K562 (cell line): ENCODE measurements around the gene PRPF38A. TPM values are rescaled to one million over a fixed set of nuclear protein-coding genes. Genes with fewer than 3 reads are reported as not detected.

Experiments
- ARID1B ChIP-seq: fragments of 450-650 bp; IDR thresholded peaks from 2 replicates; pipeline ENCODE4 v1.6.1; 2016; ENCODE audit warnings: antibody characterized with exemption, mild to moderate bottlenecking, inconsistent platforms
- ARNT ChIP-seq, 2 experiments: fragments of 450-650 bp; IDR thresholded peaks; 2 replicates each; pipeline ENCODE4 v1.6.1; 2016; ENCODE audit warnings: mild to moderate bottlenecking in 1 of 2
- ATF1 ChIP-seq, 2 experiments: fragments of 450-650 bp in 1 of 2; IDR thresholded peaks; 2 replicates each; pipeline ENCODE4 v1.6.1; 2016; ENCODE audit warnings: missing compliant biosample characterization in 1 of 2, missing genetic modification characterization in 1 of 2
- ERF ChIP-seq: fragments of 450-650 bp; formaldehyde crosslinking; IDR thresholded peaks from 2 replicates; pipeline ENCODE4 v1.4.0; 2020; ENCODE audit warnings: mild to moderate bottlenecking, mixed read lengths
- ETV1 ChIP-seq: fragments of 450-650 bp; conservative IDR thresholded peaks from 2 replicates; pipeline ENCODE4 v1.6.1; 2016; ENCODE audit warnings: missing genetic modification characterization, control low read depth, low read depth, missing compliant biosample characterization
- ETV6 ChIP-seq, 3 experiments: fragments of 150-350 bp in 1 of 3; sonication (generic) in 1 of 3; formaldehyde crosslinking in 1 of 3; IDR thresholded peaks; 2 replicates each; pipeline versions ENCODE4 v1.6.1 to v1.8.0; 2014 to 2022; ENCODE audit warnings: borderline replicate concordance in 2 of 3, low read depth in 2 of 3, antibody characterized with exemption in 1 of 3, low read length in 1 of 3, mild to moderate bottlenecking in 1 of 3, missing genetic modification reagents in 1 of 3
- EWSR1 ChIP-seq: fragments of 450-650 bp; IDR thresholded peaks from 2 replicates; pipeline ENCODE4 v1.6.1; 2018; ENCODE audit warnings: borderline replicate concordance, mild to moderate bottlenecking, low read depth, moderate library complexity; ENCODE audit not compliant: partially characterized antibody
- GTF2E2 ChIP-seq: fragments of 200-800 bp; sonication (Bioruptor generic); IDR thresholded peaks from 2 replicates; pipeline ENCODE4 v1.6.1; 2016; ENCODE audit warnings: missing genetic modification characterization, missing compliant biosample characterization
- GTF3C2 ChIP-seq: IDR thresholded peaks from 3 replicates; pipeline ENCODE4 v1.6.1; 2011; ENCODE audit warnings: borderline replicate concordance, mild to moderate bottlenecking, moderate library complexity; ENCODE audit not compliant: insufficient read length; ENCODE audit errors: extremely low read depth
- HIVEP1 ChIP-seq: fragments of 250-450 bp; sonication (Bioruptor Pico); IDR thresholded peaks from 2 replicates; pipeline ENCODE4 v1.4.0; 2020; ENCODE audit warnings: mild to moderate bottlenecking
- HNRNPH1 ChIP-seq: fragments of 200-400 bp; formaldehyde crosslinking; optimal IDR thresholded peaks from 2 replicates; pipeline ENCODE3; 2017; ENCODE audit warnings: low read depth, mild to moderate bottlenecking, low read length, moderate library complexity
- LEF1 ChIP-seq: fragments of 450-650 bp; IDR thresholded peaks from 2 replicates; pipeline ENCODE4 v1.6.1; 2016; ENCODE audit warnings: mild to moderate bottlenecking
- PKNOX1 ChIP-seq: fragments of 450-650 bp; IDR thresholded peaks from 2 replicates; pipeline ENCODE4 v1.6.1; 2016
- POLR2AphosphoS5 ChIP-seq: IDR thresholded peaks from 2 replicates; pipeline ENCODE4 v1.6.1; 2011; ENCODE audit warnings: mild to moderate bottlenecking, low read depth, low read length, moderate library complexity; ENCODE audit not compliant: control insufficient read depth, insufficient read depth
- POLR2B ChIP-seq: fragments of 450-650 bp; IDR thresholded peaks from 2 replicates; pipeline ENCODE4 v1.6.1; 2018; ENCODE audit warnings: low read depth; ENCODE audit not compliant: partially characterized antibody
- SMARCA4 ChIP-seq: fragments of 450-650 bp; IDR thresholded peaks from 2 replicates; pipeline ENCODE4 v1.6.1; 2016
- SREBF1 ChIP-seq: fragments of 150-350 bp; IDR thresholded peaks from 2 replicates; pipeline ENCODE4 v1.6.1; 2014; ENCODE audit warnings: antibody characterized with exemption, low read depth, low read length, borderline replicate concordance
- TEAD4 ChIP-seq, 2 experiments: sonication (generic) in 1 of 2; formaldehyde crosslinking in 1 of 2; IDR thresholded peaks; 2 replicates each; pipeline versions ENCODE4 v1.6.1 to v1.8.0; 2012 to 2022; ENCODE audit warnings: borderline replicate concordance in 1 of 2, inconsistent platforms in 1 of 2, low read length in 1 of 2, mild to moderate bottlenecking in 1 of 2, missing genetic modification reagents in 1 of 2
- ZNF212 ChIP-seq: fragments of 450-650 bp; formaldehyde crosslinking; IDR thresholded peaks from 2 replicates; pipeline ENCODE4 v1.4.0; 2020; ENCODE audit warnings: mild to moderate bottlenecking
- ZNF324 ChIP-seq: fragments of 250-450 bp; sonication (Bioruptor Pico); IDR thresholded peaks from 2 replicates; pipeline ENCODE4 v1.4.0; 2020; ENCODE audit warnings: mild to moderate bottlenecking
- ZNF354B ChIP-seq: fragments of 250-450 bp; sonication (Bioruptor Pico); IDR thresholded peaks from 2 replicates; pipeline ENCODE4 v1.4.0; 2020
- ZNF668 ChIP-seq: fragments of 250-450 bp; sonication (Bioruptor Pico); IDR thresholded peaks from 2 replicates; pipeline ENCODE4 v1.8.0; 2022; ENCODE audit warnings: mild to moderate bottlenecking, inconsistent platforms
- ZZZ3 ChIP-seq: fragments of 450-650 bp; IDR thresholded peaks from 2 replicates; pipeline ENCODE4 v1.6.1; 2016; ENCODE audit warnings: antibody characterized with exemption, mild to moderate bottlenecking, moderate library complexity
- polyA plus RNA-seq, 8 experiments: library from polyadenylated mRNA; depleted of rRNA in 4 of 8; stranded (reverse) in 5 of 8; unstranded in 3 of 8; fragments of >200 nt; fragmentation: Nextera tagmentation in 2 of 8; fragmentation: Illumina TruSeq in 1 of 8; extraction: Ambion mirVana in 2 of 8; extraction: Trizol in 1 of 8; gene quantifications; 2 replicates each; pipeline versions ENCODE4 v1.2.1 to v1.2.3, GENCODE V29; 2011 to 2014; ENCODE audit warnings: inconsistent platforms in 1 of 8, missing spikeins in 1 of 8
- total RNA-seq, 7 experiments: library from RNA; depleted of rRNA in 6 of 7; stranded (reverse); fragments of >200 nt in 6 of 7; fragmentation: Illumina TruSeq in 2 of 7; extraction: Trizol in 2 of 7; gene quantifications; 2 replicates each; pipeline versions ENCODE4 v1.2.1 to v1.2.3, GENCODE V29; 2011 to 2021; ENCODE audit warnings: low replicate concordance in 1 of 7

Gene PRPF38A
- total and polyA plus RNA-seq, 9 of the 15 experiments (the other 6 are each of a cell fraction or from before 2014, with no cell fraction given) = 53.6 to 198 (median 89.2) TPM

GRCh38 chr1:52365071-52365745 is 39.2 kb upstream of the PRPF38A start (continued):
- no peak for TF ChIP-seq POLR2AphosphoS5
- TF ChIP-seq EWSR1 = no peak
- TF ChIP-seq ERF (CRISPR knock-in tag) = no peak
- TF ChIP-seq POLR2B = peak; percentile 25
- TF ChIP-seq PKNOX1 = no peak
- TF ChIP-seq ETV6 (IDR thresholded peaks at IDR 0.05; ENCODE audit: borderline replicate concordance in 1 of 2, low read depth in 2 of 2, low read length in 1 of 2) = no peak
- no peak for TF ChIP-seq ETV6 (CRISPR knock-in tag; IDR thresholded peaks at IDR 0.05; ENCODE audit: borderline replicate concordance)
- peak; percentile 50; the same call in 1 of the 2 replicates for TF ChIP-seq ZNF324
- TF ChIP-seq ZNF354B (CRISPR knock-in tag) = no peak
- TF ChIP-seq ZNF212 = no peak
- no peak for TF ChIP-seq ETV1
- TF ChIP-seq ARNT (IDR thresholded peaks at IDR 0.05) = 0 out of 4 replicates have a peak, but pooled peaks have one; percentile 43 to 53
- TF ChIP-seq ATF1 (CRISPR knock-in tag; IDR thresholded peaks at IDR 0.05) = no peak
- peak; percentile 79 for TF ChIP-seq ATF1 (tag; IDR thresholded peaks at IDR 0.05)
- no peak for TF ChIP-seq ZZZ3
- no peak for TF ChIP-seq ZNF668 (CRISPR knock-in tag)
- no peak for TF ChIP-seq HNRNPH1
- TF ChIP-seq SMARCA4 = peak; percentile 77
- TF ChIP-seq GTF2E2 (tag) = 0 out of 2 replicates have a peak, but pooled peaks have one; percentile 81
- TF ChIP-seq GTF3C2 = no peak
- peak; percentile 70 for TF ChIP-seq ARID1B
- 0 out of 2 replicates have a peak, but pooled peaks have one; percentile 37 for TF ChIP-seq LEF1
- TF ChIP-seq TEAD4 (IDR thresholded peaks at IDR 0.05; ENCODE audit: low read length) = no peak; the same call in 1 of the 2 replicates
- no peak for TF ChIP-seq TEAD4 (CRISPR knock-in tag; IDR thresholded peaks at IDR 0.05; ENCODE audit: borderline replicate concordance)
- no peak for TF ChIP-seq HIVEP1 (CRISPR knock-in tag)
- no peak for TF ChIP-seq SREBF1
